GM12891 (cell line): ENCODE data around the gene ADAMTS4.

Experiments used
- POLR2A ChIP-seq: IDR thresholded peaks from 2 replicates; pipeline ENCODE4 v1.6.1; 2011; ENCODE audit warnings: low read depth, low read length, control low read depth
- TAF1 ChIP-seq: IDR thresholded peaks from 2 replicates; pipeline ENCODE4 v1.6.1; 2011; ENCODE audit warnings: low read depth, low read length, control low read depth

GRCh38 chr1:161244888-161245287 is 46.0 kb upstream of the ADAMTS4 start:
- no peak for TF ChIP-seq TAF1
- TF ChIP-seq POLR2A, result no peak
